KMS-11 (cell line): ENCODE results near the gene SETBP1.

ENCODE experiments used
- H2AFZ ChIP-seq: fragments of 200-600 bp; sonication (generic); 2 replicates; pipeline ENCODE4 v1.6.1; 2016; ENCODE audit warnings: antibody characterized with exemption, mixed run types, low read depth
- H3K27ac ChIP-seq: fragments of 200-600 bp; sonication (generic); 2 replicates; pipeline ENCODE4 v1.6.1; 2016; ENCODE audit warnings: mild to moderate bottlenecking, mixed run types
- H3K27me3 ChIP-seq: fragments of 200-600 bp; sonication (generic); 2 replicates; pipeline ENCODE4 v1.6.1; 2017; ENCODE audit warnings: mild to moderate bottlenecking, low read depth, mixed run types, moderate library complexity; ENCODE audit not compliant: insufficient read depth
- H3K36me3 ChIP-seq: fragments of 200-600 bp; sonication (generic); 2 replicates; pipeline ENCODE4 v1.6.1; 2017; ENCODE audit warnings: mild to moderate bottlenecking, mixed run types; ENCODE audit not compliant: insufficient read depth
- H3K4me1 ChIP-seq: fragments of 200-600 bp; sonication (generic); 2 replicates; pipeline ENCODE4 v1.6.1; 2016; ENCODE audit warnings: mild to moderate bottlenecking, low read depth, mixed run types; ENCODE audit not compliant: poor library complexity, severe bottlenecking
- H3K4me2 ChIP-seq: fragments of 200-600 bp; sonication (generic); 2 replicates; pipeline ENCODE4 v1.7.0; 2016; ENCODE audit warnings: mild to moderate bottlenecking, mixed run types
- H3K4me3 ChIP-seq: fragments of 200-600 bp; sonication (generic); IDR thresholded peaks from 2 replicates; pipeline ENCODE4 v1.6.1; 2017; ENCODE audit warnings: low read depth, low read length, mixed read lengths; ENCODE audit not compliant: insufficient read depth
- H3K79me2 ChIP-seq: fragments of 200-600 bp; sonication (generic); 2 replicates; pipeline ENCODE4 v1.6.1; 2016; ENCODE audit warnings: low read depth, mixed run types; ENCODE audit not compliant: insufficient read depth
- H3K9ac ChIP-seq: fragments of 200-600 bp; sonication (generic); 2 replicates; pipeline ENCODE4 v1.6.1; 2016; ENCODE audit warnings: mild to moderate bottlenecking, mixed run types
- H4K20me1 ChIP-seq: fragments of 200-600 bp; sonication (generic); 2 replicates; pipeline ENCODE4 v1.6.1; 2016; ENCODE audit warnings: mild to moderate bottlenecking, mixed run types; ENCODE audit not compliant: insufficient read depth
- TF ChIP-seq, protein P1 (sequence below): fragments of 200-600 bp; sonication (generic); conservative IDR thresholded peaks from 2 replicates; pipeline ENCODE4 v1.6.1; 2017; ENCODE audit warnings: low read depth, mild to moderate bottlenecking, antibody characterized with exemption, low read length, moderate library complexity, mixed read lengths

Gene SETBP1

DNA sequence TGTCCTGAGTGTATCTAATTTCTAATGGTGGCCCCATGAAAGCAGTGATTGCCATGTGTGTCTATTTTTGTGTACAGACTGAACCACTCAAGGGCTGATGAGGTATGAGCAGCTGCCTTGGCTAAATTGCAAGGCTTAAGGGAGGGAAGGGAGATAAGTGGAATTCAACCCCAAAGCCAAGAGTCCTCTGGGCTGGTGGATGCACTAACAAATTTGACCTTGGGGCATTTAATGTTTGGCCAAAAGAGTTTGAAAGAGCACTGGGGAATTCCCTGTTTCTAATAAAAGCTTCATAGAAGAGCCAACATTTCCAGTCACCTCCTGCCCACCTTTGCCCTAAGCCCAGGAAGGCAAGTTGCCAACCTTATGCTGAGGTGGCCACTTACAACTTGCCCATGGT, 172.1 kb downstream of the SETBP1 start:
- Histone ChIP-seq H3K36me3 (no peaks in the 10 kb centered on the region), H3K4me1 (peaks cover 40% of the 10 kb centered on the region), H4K20me1 (no peaks in the 10 kb centered on the region), H3K4me2 (peak overlapping the region; percentile 46), H3K79me2 (no peaks in the 10 kb centered on the region), H3K4me3 (no peak overlapping the region), H3K27ac (no peak overlapping the region), H3K9ac (no peak overlapping the region), H2AFZ (no peak overlapping the region), H3K27me3 (no peaks in the 10 kb centered on the region)
- TF ChIP-seq, protein P1, sequence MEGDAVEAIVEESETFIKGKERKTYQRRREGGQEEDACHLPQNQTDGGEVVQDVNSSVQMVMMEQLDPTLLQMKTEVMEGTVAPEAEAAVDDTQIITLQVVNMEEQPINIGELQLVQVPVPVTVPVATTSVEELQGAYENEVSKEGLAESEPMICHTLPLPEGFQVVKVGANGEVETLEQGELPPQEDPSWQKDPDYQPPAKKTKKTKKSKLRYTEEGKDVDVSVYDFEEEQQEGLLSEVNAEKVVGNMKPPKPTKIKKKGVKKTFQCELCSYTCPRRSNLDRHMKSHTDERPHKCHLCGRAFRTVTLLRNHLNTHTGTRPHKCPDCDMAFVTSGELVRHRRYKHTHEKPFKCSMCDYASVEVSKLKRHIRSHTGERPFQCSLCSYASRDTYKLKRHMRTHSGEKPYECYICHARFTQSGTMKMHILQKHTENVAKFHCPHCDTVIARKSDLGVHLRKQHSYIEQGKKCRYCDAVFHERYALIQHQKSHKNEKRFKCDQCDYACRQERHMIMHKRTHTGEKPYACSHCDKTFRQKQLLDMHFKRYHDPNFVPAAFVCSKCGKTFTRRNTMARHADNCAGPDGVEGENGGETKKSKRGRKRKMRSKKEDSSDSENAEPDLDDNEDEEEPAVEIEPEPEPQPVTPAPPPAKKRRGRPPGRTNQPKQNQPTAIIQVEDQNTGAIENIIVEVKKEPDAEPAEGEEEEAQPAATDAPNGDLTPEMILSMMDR: no peak

DNA sequence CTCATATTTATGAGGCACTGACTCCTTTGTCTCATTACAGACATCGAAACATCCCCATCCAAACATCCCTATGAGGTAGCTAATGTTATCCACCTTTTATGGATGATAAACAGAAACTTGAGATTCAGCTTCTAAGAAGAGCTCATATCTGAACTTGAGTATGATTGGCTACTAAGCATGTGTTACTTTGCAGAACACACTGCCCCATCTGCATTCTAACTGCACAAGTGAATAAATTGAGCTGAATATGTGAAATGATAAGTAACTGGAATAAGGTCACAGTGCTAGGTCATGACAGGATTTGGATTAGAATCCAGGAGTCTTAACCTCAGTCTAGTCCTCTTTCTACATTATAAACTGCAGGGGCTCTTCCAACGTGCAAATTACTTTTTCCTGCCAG, 172.7 kb downstream of the SETBP1 start:
- H3K79me2 ChIP-seq: no peaks in the 10 kb centered on the region
- no peaks in the 10 kb centered on the region for H3K27me3 ChIP-seq

DNA sequence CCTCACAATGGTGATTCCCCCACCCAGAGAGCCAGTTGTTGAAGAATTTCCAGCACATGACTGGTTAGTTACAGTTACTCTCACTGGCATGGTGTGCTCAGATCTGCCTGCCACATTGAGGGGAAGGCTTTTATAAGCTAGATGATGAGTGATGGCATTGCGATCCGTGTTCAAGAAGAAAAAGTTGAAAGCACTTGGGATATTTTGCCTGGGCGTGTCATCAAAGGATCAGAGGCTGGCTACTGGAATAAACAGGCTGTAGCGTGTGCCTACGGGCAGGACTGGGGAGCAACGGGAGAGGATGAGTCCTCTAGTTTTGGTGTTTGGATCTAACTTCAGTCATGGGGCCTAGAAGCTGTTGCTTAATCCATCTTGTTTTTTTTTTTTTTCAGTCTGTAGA, 175.0 kb downstream of the SETBP1 start:
- no peaks in the 10 kb centered on the region for H3K27me3 ChIP-seq
- H3K79me2 ChIP-seq: no peaks in the 10 kb centered on the region

More for the DNA sequence above, 172.7 kb downstream of the SETBP1 start:
- Histone ChIP-seq H2AFZ (no peak overlapping the region), H3K36me3 (no peaks in the 10 kb centered on the region), H3K9ac (no peak overlapping the region), H3K4me1 (peaks cover 45% of the 10 kb centered on the region), H3K4me2 (0 out of 2 replicates have a peak overlapping the region, but pooled peaks have one; percentile 46), H3K4me3 (no peak overlapping the region), H4K20me1 (no peaks in the 10 kb centered on the region), H3K27ac (no peak overlapping the region)
- TF ChIP-seq, protein P1: no peak

DNA sequence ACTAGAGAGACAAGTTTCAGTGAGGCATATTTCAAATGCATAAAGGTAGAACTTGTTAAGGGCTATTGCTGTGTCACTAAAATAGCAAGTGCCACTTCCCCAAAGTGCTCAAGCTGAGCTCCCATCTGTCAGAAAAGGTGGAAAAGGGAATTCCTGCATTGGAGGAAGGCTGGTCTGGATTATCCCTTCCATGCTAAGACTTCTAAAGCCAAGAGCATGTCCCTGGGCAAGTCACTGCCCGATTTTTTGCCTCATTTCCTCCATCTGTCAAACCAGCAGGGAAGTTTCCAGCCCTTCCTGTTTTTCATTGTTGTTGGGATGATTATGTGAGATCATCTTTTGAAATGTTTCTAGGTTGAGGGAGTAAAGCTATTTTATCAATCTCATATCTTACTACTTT, 175.5 kb downstream of the SETBP1 start:
- no peak overlapping the region for H3K4me2 ChIP-seq
- no peaks in the 10 kb centered on the region for H3K27me3 ChIP-seq
- no peaks in the 10 kb centered on the region for H3K36me3 ChIP-seq
- TF ChIP-seq, protein P1: no peak
- H3K4me3 ChIP-seq: no peak overlapping the region
- no peaks in the 10 kb centered on the region for H4K20me1 ChIP-seq
- no peaks in the 10 kb centered on the region for H3K79me2 ChIP-seq
- no peak overlapping the region for H3K9ac ChIP-seq
- H3K27ac ChIP-seq: no peak overlapping the region
- H3K4me1 ChIP-seq: peaks cover 31% of the 10 kb centered on the region
- no peak overlapping the region for H2AFZ ChIP-seq

More for the DNA sequence above, 175.0 kb downstream of the SETBP1 start:
- TF ChIP-seq, protein P1: no peak
- peaks cover 36% of the 10 kb centered on the region for H3K4me1 ChIP-seq
- no peaks in the 10 kb centered on the region for H4K20me1 ChIP-seq
- H3K4me2 ChIP-seq: no peak overlapping the region
- no peak overlapping the region for H3K4me3 ChIP-seq
- no peak overlapping the region for H3K27ac ChIP-seq
- H3K9ac ChIP-seq: no peak overlapping the region
- H2AFZ ChIP-seq: no peak overlapping the region
- no peaks in the 10 kb centered on the region for H3K36me3 ChIP-seq
